ENCODE data around the gene TMEM171.

DNA sequence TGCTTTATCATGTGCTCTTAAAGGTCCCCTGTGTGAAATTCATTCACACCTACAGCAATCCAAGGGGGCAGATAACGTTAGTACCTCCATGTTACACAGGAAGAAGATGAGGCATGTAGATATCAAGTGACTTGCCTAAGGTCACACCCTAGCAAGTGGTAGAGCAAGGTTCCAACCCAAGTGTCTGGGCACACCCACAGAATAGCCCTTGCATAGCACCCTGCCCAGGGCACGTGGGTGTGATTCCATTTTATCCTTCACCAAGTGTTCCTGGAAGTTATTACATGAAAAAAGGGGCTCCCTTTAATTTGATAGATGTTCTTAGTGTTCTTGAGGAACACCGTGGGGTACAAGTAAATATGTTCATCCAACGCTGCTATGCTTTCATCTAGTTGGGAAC is 4.9 kb downstream of the TMEM171 start:
- TF ChIP-seq CEBPB (IDR thresholded peaks at IDR 0.05; ENCODE audit: low read depth, low read length) = no peak
- TF ChIP-seq MAFK (IDR thresholded peaks at IDR 0.05; ENCODE audit: low read depth, low read length) = no peak
- TF ChIP-seq, protein P1, sequence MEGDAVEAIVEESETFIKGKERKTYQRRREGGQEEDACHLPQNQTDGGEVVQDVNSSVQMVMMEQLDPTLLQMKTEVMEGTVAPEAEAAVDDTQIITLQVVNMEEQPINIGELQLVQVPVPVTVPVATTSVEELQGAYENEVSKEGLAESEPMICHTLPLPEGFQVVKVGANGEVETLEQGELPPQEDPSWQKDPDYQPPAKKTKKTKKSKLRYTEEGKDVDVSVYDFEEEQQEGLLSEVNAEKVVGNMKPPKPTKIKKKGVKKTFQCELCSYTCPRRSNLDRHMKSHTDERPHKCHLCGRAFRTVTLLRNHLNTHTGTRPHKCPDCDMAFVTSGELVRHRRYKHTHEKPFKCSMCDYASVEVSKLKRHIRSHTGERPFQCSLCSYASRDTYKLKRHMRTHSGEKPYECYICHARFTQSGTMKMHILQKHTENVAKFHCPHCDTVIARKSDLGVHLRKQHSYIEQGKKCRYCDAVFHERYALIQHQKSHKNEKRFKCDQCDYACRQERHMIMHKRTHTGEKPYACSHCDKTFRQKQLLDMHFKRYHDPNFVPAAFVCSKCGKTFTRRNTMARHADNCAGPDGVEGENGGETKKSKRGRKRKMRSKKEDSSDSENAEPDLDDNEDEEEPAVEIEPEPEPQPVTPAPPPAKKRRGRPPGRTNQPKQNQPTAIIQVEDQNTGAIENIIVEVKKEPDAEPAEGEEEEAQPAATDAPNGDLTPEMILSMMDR (conservative IDR thresholded peaks at IDR 0.05; ENCODE audit: low read depth, low read length) = no peak
- TF ChIP-seq RAD21 (IDR thresholded peaks at IDR 0.05; ENCODE audit: low read length) = no peak
- TF ChIP-seq POLR2A (IDR thresholded peaks at IDR 0.05; ENCODE audit: low read depth, low read length) = no peak
